HG03045 (cell line): Measurements from ENCODE around the gene MYCL.

Experiments
- ATAC-seq: cut with Tn5 transposase; IDR thresholded peaks from one replicate; pipeline ENCODE4 v1.9.1; 2021; ENCODE audit warnings: mild to moderate bottlenecking, moderate library complexity; ENCODE audit not compliant: unreplicated experiment

The MYCL gene, protein sequence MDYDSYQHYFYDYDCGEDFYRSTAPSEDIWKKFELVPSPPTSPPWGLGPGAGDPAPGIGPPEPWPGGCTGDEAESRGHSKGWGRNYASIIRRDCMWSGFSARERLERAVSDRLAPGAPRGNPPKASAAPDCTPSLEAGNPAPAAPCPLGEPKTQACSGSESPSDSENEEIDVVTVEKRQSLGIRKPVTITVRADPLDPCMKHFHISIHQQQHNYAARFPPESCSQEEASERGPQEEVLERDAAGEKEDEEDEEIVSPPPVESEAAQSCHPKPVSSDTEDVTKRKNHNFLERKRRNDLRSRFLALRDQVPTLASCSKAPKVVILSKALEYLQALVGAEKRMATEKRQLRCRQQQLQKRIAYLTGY

GRCh38 chr1:39901714-39902459 is at the start of gene MYCL:
TSS of gene MYCL (minus strand) at chr1:39901917. CDS start at chr1:39901434, 483 bp downstream.
- peak; percentile 73 for ATAC-seq

- no peak for ATAC-seq
Observed at GRCh38 chr1:39949891-39950290, 48.2 kb upstream of the MYCL start.

DNA sequence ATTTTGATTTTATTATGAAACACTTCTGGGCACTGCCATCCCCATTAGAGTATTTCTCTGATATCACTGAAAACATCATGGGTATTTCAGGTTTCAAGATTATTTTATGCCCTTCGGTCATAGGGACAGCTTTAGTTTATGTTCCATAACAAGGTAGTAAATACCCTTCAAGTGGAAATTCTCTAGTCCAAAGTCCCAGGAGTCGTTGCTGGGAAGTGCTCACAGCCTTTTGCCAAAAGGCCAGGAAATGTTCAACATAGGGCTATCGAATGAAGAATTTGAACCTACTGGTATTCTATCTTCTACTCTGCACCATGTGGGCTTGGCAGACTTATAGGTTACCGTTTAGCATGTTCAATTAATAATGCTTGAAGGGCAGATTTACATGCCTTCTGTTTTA is 45.5 kb upstream of the MYCL start:
- no peak for ATAC-seq

DNA sequence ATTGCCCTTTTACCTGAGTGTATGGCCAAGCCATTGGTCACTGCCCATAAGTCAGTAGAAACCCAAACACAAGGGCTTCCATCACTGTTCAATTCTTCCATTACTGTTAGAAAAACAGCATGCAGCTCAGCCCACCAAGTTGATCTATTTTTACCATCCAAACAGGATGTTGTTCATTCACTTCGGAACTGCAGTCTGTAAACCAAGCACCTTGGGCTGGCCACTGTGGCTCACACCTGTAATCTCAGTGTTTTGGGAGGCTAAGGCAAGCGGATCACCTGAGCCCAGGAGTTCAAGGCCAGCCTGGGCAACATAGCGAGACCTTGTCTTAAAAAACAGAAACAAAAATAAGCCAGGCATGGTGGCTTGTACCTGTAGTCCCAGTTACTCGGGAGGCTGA is 44.5 kb upstream of the MYCL start:
- no peak for ATAC-seq

DNA sequence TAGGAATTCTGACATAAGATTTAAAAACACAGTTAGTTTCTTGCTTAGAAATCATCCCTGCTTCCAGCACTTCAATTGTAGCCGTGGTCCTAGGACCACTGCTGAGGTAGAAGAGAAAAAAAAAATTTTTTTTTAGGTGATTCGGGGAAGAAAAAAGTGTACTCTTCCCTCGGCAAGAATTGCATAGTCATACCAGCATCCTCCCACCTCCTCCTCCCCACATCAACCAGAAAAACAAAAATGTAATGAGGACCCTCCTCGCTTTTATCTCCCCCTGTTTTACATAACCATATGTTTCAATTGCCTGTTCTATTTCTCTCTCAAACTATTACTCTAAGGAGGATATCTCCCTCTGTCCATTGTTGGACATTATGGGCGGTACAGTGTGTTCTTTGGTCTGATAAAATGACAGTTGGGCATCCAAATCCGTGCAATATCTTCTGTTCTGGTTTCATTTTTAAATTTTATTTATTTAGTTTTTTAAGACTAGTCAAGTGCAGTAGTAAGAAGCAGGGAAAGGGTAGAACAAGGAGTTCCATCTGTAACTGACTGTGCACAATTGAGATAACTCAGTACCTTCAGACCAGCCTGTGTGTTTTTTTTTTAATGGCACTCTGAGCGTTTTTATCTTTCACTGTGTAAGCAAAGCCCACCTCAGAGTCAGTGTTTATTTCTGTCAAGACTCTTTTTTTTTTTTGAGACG is 42.8 kb upstream of the MYCL start:
- ATAC-seq, result no peak

GRCh38 chr1:39943471-39944290 is 42.0 kb upstream of the MYCL start:
- ATAC-seq, result no peak

DNA sequence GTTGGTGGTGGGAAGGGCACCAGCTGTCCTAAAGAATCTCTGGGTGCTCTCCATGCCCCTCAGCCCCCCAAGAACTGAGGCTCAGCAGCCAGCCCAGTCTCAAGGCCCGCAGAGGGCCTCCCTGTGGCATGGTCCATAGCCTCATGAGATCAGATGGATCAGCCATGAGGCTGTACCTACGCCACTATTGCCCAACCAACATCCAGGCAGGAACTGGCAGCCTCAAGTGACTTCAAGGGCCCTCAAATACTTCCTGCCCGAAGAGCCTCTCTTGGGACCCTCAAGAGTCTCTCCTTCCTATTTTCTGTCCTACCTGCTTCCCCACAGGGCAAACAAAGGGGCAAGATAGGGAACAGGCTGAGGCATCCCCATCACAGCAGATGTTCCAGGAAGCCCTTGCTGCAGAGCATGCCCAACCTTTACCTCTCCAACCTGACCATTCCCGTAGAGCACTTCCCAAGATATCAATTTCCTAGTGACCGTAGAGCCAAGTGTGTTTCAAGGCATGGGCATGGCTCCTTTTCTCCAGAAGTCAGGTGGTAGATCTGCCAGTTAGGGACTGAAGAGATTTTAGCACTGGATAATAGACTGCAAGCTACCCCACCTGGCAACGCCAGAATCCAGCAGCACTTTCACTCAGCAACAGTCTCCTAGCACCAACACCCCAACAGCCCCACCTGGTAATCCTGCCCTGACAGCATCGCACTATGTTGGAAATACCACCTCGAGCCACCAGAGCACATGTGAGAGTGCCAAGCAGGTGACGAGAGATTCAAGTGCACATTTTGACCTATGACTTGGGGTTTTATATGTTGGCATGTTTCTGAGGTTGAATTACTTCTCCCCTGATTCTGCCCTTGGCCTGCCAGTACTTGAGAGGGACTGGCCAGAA is 39.5 kb upstream of the MYCL start:
- no peak for ATAC-seq

- ATAC-seq, result no peak
Observed at GRCh38 chr1:39940253-39940652, 38.5 kb upstream of the MYCL start.

- no peak for ATAC-seq
Observed at GRCh38 chr1:39938856-39939255, 37.1 kb upstream of the MYCL start.

- no peak for ATAC-seq
Observed at GRCh38 chr1:39936724-39937491, 35.2 kb upstream of the MYCL start.

DNA sequence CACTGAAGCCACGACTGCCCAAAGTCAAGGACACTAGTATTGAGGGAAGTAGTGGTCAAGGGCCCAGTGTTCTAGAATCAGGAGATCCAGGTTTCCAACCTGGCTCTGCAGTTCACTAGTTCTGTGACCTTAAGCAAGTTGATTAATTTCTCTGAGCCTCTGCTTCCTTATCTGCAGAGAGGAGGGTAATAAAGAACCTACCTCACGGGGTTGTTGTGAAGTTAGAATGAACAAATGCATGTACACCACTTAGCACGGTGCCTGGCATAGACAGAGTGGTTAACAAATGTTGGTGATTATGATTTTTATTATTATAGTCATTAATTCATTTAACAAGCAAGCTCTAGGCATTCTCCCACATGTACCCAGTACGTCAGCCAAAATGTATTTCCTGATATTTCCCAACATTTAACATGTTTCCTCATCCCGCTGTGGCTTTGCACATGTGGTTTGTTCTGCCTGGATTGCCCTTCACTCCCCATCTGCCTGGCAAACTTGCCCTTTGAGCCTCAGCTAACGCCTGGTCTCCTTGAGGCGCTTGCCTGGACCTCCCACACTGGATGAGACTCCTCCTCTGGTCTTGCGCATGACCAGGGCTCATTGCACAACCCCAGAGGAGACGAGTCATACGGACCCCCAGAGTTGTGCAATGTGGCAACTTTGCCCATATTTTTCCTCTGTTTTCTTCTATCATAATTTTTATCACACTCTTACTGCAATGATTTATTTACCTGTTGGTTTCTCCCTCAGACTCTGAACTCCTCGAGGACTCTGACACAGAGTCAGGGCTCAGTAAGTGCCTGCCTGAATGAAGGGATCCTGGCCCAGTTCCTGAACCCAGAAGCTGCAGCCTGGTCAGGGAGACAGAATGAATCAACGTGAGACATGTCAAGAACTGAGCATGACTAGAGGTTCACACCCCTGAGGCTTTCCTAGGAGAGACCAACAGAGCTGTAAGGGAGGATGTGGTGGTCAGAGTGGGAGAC is 32.5 kb upstream of the MYCL start:
- no peak for ATAC-seq

- ATAC-seq, result no peak
Observed at GRCh38 chr1:39928809-39929587, 27.3 kb upstream of the MYCL start.

GRCh38 chr1:39927538-39927937 is 25.8 kb upstream of the MYCL start:
- ATAC-seq, result no peak

DNA sequence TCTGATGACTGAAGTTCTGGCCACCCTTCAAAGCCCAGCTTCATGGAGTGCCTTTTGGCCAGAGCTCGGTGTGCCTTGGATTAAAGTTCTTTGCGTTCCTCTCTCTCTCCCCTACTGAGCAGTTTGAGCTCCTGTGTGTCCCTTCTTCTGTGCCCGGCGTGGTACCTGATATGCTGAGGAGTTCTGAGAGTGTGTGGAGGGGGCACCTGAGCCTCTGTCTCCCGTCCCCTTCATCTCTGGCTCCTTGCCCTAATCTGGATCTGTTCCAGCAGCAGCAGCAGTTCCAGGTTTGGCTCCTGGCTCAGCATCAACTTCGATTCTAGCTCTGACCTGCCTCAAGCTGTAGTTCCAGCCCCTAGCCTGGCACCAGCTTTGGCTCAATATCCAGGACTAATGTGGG is 25.1 kb upstream of the MYCL start:
- no peak for ATAC-seq

GRCh38 chr1:39926343-39926793 is 24.7 kb upstream of the MYCL start:
- no peak for ATAC-seq

GRCh38 chr1:39925721-39926342 is 24.1 kb upstream of the MYCL start:
- no peak for ATAC-seq

- ATAC-seq, result no peak
Observed at GRCh38 chr1:39922251-39922688, 20.6 kb upstream of the MYCL start.
